ENCODE results near the gene MORN1. TPM values are rescaled to one million over a fixed set of nuclear protein-coding genes. Genes with fewer than 3 reads are reported as not detected.
A peak's percentile ranks its signal among the peaks of the same experiment; 100 is the strongest.

MORN1 gene
- total RNA-seq, 4 donors from 2014 or later = 3.0 to 34.0 (median 12.5) TPM

DNA sequence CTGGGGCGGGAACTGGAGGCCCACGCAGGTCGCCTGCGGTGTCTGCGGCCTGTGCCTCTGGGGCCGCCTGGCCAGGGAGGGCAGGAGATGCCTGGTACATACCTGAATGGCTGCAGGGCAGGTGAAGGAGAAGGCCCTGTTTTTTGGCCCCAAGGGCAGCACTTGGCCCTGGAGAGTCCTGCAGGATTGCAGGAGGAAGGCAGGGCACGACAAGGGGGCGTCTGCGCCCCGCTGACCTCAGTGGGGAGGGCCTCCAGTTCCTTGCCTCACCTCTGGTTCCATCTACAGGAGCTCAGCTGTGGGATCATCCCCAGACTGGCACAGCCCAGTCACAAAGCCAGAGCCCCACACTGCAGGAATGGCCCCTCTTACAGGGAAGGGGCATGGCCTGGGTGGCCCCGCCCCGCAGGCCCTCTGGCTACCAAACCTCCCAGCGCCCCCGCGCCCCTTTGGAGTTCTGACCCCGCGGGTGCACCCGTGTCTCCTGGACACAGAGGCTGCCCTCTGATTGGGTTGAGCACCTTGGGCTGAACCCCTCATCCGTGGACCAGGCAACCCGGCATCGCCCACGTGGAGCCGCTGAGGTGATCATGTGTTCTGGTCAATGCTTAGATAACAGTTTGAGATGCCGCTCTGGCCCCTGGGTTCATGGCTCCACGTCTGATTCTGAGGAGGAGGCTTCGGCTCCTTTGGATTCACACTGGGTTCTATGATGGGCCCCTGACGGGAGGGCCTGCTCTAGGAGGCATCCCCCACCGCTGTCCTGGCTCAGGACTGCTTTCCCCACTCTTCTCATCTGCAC, 22.3 kb upstream of the MORN1 start:
- Histone ChIP-seq H3K27me3 (peaks cover 15% of the 10 kb centered on the region), H3K9me3 (no peaks in the 10 kb centered on the region), H3K27ac (peak overlapping the region; percentile 90 to 95 (median 93)), H3K36me3 (no peaks in the 10 kb centered on the region), H3K4me1 (peaks cover 19 to 44% (median 34%) of the 10 kb centered on the region in 4 donors), H3K4me3 (peak overlapping the region; percentile 55 to 97 (median 80))
- TF ChIP-seq EP300 (IDR thresholded peaks at IDR 0.05; ENCODE audit: low read depth) (no peak), POLR2AphosphoS5 (IDR thresholded peaks at IDR 0.05) (no peak), POLR2A (IDR thresholded peaks at IDR 0.05) (no peak)
- TF ChIP-seq, protein P1, sequence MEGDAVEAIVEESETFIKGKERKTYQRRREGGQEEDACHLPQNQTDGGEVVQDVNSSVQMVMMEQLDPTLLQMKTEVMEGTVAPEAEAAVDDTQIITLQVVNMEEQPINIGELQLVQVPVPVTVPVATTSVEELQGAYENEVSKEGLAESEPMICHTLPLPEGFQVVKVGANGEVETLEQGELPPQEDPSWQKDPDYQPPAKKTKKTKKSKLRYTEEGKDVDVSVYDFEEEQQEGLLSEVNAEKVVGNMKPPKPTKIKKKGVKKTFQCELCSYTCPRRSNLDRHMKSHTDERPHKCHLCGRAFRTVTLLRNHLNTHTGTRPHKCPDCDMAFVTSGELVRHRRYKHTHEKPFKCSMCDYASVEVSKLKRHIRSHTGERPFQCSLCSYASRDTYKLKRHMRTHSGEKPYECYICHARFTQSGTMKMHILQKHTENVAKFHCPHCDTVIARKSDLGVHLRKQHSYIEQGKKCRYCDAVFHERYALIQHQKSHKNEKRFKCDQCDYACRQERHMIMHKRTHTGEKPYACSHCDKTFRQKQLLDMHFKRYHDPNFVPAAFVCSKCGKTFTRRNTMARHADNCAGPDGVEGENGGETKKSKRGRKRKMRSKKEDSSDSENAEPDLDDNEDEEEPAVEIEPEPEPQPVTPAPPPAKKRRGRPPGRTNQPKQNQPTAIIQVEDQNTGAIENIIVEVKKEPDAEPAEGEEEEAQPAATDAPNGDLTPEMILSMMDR (IDR thresholded peaks at IDR 0.05) = no peak
- WGBS, 2 donors (ENCODE audit: low coverage in 1 of 2) = 29% methylated on average over 25 of the region's 28 CpGs; no CpG with 5 or more reads in 1 of the 2 donors
- intact Hi-C loops (cut with DNase I; ENCODE audit: low total_unique reads) (loop anchor here (1.0 kb wide), 1 partner anchor 111 kb away; no protein-coding TSS in a partner anchor), in situ Hi-C loops (cut with MboI; ENCODE audit: low pct_ligation_motif_present in 1 of 4, low pct_unique_long_range_greater_than_20kb in 1 of 4, low sequenced_read_pairs in 3 of 4) (loop anchor here (10.0 to 25.0 kb wide), 4 partner anchors 131 to 231 kb away; partner anchors contain the start of genes MMEL1 (in 1 of the 4) and TNFRSF14 (in 1 of the 4))
- DNase-seq = peak; percentile 31

DNA sequence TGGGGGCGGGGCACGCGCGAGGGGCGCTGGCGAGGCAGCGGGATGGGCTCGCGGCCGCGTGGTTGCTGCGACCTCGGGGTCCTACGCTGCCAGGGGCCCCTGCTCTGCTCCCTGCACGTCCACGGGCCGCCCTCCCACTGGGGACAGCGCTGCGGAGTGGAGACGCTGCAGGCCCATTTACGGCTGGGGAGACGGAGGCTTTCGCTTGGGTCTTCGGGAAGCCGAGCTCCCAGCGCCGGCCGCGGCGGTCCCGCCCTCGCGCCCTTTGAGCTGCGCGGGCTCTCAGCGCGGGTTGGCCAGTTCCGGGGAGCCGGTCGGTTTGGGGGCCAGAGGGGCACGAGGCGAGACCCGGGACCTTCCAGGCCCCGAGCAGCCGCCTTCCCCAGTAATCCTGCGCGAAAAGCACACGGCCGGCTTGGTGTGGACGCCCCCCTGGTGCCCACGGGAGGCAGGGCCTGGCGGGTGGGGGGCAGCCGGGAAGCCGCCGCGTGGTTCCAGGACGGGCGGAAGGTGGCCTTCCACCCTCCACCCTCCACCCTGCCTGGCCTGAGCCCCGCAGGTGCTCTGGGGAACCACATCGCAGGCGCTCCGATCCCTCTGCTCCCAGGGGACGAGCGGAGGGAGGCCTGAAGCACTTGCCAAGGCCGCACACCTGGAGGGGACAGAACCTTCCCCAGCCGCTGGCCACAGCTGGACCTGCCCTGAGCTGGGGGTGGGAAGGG, 21.6 kb upstream of the MORN1 start:
- H3K27ac ChIP-seq = peak overlapping the region; percentile 90 to 95 (median 93)

DNA sequence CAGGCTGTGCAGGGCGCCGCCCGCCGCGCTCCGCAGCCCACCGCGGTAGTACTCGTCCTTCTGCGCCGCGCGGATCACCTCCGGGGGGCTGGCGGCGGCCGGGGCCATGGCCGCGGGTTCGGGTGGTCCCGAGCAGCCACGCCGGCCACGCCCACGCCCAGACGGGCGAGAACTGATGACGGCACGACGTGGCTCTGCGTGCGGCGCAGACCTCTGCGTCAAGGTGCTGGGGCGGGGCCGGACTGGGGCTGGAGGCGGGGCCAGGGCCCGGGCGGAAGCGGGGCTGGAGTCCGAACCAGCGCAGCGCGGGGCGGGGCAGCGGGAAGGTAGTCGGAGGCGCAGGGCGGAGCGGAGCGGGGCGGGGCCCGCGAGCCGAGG, 21.0 kb upstream of the MORN1 start, which contains the start of gene PEX10:
TSS of gene PEX10 (minus strand) at position 170 of the 378 bp plus-strand sequence. CDS start at position 108, 62 bp downstream.
- Histone ChIP-seq H3K27ac (peak within 1 kb of the TSS; percentile 90 to 95 (median 93)), H3K27me3 (peaks cover 2% of the 10 kb centered on the region), H3K36me3 (no peaks in the 10 kb centered on the region), H3K9me3 (no peaks in the 10 kb centered on the region), H3K4me1 (peaks cover 19 to 44% (median 34%) of the 10 kb centered on the region in 4 donors), H3K4me3 (peak within 1 kb of the TSS; percentile 70 to 97 (median 81))
- 2% methylated on average over 12 of the region's 55 CpGs; no CpG with 5 or more reads in 1 of the 2 donors for WGBS, 2 donors (ENCODE audit: low coverage in 1 of 2)
- DNase-seq = peak; percentile 99
- intact Hi-C loops (cut with DNase I; ENCODE audit: low total_unique reads) = no loop called here
- in situ Hi-C loops (cut with MboI; ENCODE audit: low pct_ligation_motif_present in 1 of 4, low pct_unique_long_range_greater_than_20kb in 1 of 4, low sequenced_read_pairs in 3 of 4) = loop anchor here (10.0 to 25.0 kb wide), 4 partner anchors 132 to 232 kb away; partner anchors contain the start of genes MMEL1 (in 1 of the 4) and TNFRSF14 (in 1 of the 4)
- TF ChIP-seq POLR2A (IDR thresholded peaks at IDR 0.05) (no peak), POLR2AphosphoS5 (IDR thresholded peaks at IDR 0.05) (peak in 2 of 3 donors; percentile 62 to 78)

More for the DNA sequence above, 21.6 kb upstream of the MORN1 start:
- WGBS, 2 donors (ENCODE audit: low coverage in 1 of 2) = 3% methylated on average over 10 of the region's 66 CpGs; no CpG with 5 or more reads in 1 of the 2 donors
- Histone ChIP-seq H3K27me3 (peaks cover 7% of the 10 kb centered on the region), H3K4me1 (peaks cover 19 to 44% (median 34%) of the 10 kb centered on the region in 4 donors), H3K9me3 (no peaks in the 10 kb centered on the region), H3K4me3 (peak overlapping the region; percentile 55 to 97 (median 80)), H3K36me3 (no peaks in the 10 kb centered on the region)
- DNase-seq = peak; percentile 26
- in situ Hi-C loops (cut with MboI; ENCODE audit: low pct_ligation_motif_present in 1 of 4, low pct_unique_long_range_greater_than_20kb in 1 of 4, low sequenced_read_pairs in 3 of 4) (loop anchor here (10.0 to 25.0 kb wide), 4 partner anchors 132 to 232 kb away; partner anchors contain the start of genes MMEL1 (in 1 of the 4) and TNFRSF14 (in 1 of the 4)), intact Hi-C loops (cut with DNase I; ENCODE audit: low total_unique reads) (loop anchor here (1.0 kb wide), 1 partner anchor 111 kb away; no protein-coding TSS in a partner anchor)
- TF ChIP-seq POLR2A (IDR thresholded peaks at IDR 0.05) = peak; percentile 74
- peak in 2 of 3 donors; percentile 68 to 78 for TF ChIP-seq POLR2AphosphoS5 (IDR thresholded peaks at IDR 0.05)
- no peak for TF ChIP-seq EP300 (IDR thresholded peaks at IDR 0.05; ENCODE audit: low read depth)
- TF ChIP-seq, protein P1 (IDR thresholded peaks at IDR 0.05) = peak in 2 of 5 experiments; percentile 20 to 25

DNA sequence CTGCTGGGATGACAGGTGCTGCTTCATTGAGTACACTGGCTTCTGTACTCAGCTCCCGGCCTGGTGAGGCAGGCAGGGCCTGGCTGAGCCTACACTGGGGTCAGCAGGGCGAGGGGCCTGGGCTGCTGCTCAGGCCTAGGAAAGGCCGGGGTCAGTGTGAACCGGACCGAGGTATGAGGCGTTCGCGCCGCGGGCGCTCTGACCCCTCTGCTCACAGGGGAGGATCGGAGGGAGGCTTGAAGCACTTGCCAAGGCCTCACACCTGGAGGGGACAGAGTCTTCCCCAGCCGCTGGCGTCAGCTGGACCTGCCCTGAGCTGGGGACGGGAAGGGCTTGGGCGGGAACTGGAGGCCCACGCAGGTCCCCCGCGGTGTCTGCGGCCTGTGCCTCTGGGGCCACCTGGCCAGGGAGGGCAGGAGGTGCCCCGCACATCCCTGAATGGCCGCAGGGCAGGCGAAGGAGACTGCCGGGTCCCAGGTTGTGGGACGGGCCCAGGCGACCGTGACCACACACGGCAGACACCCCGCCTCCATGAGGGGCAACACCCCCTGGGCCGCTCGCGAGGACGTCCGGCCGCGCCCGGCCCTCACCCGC, 20.5 kb upstream of the MORN1 start:
- H3K9me3 ChIP-seq = no peaks in the 10 kb centered on the region
- no peaks in the 10 kb centered on the region for H3K27me3 ChIP-seq
- H3K4me3 ChIP-seq = peak overlapping the region; percentile 70 to 97 (median 81)
- H3K27ac ChIP-seq = peak overlapping the region; percentile 90 to 95 (median 93)
- TF ChIP-seq EP300 (IDR thresholded peaks at IDR 0.05; ENCODE audit: low read depth) (no peak), POLR2A (IDR thresholded peaks at IDR 0.05) (no peak), POLR2AphosphoS5 (IDR thresholded peaks at IDR 0.05) (no peak)
- TF ChIP-seq, protein P1 (IDR thresholded peaks at IDR 0.05) = no peak
- WGBS, 2 donors (ENCODE audit: low coverage in 1 of 2) = 10% methylated on average over 20 of the region's 38 CpGs; no CpG with 5 or more reads in 1 of the 2 donors
- in situ Hi-C loops (cut with MboI; ENCODE audit: low pct_ligation_motif_present in 1 of 4, low pct_unique_long_range_greater_than_20kb in 1 of 4, low sequenced_read_pairs in 3 of 4) = loop anchor here (10.0 to 25.0 kb wide), 4 partner anchors 133 to 233 kb away; partner anchors contain the start of genes MMEL1 (in 1 of the 4) and TNFRSF14 (in 1 of the 4)
- H3K4me1 ChIP-seq = peaks cover 19 to 43% (median 34%) of the 10 kb centered on the region in 4 donors
- no peak for DNase-seq
- intact Hi-C loops (cut with DNase I; ENCODE audit: low total_unique reads) = no loop called here
- H3K36me3 ChIP-seq = no peaks in the 10 kb centered on the region
